NCI-H2029 treated with DMSO at 0.1 percent for 48 hours (cell line): ENCODE data around the gene NDE1.
"Not testable (repeated sequence)": the region's sequence is repeated elsewhere in the genome, so short reads cannot be mapped to it uniquely, and the experiment has no call there.

Experiments
- DNase-seq: peaks from one replicate; lab custom pipeline; 2025; lab: John Stamatoyannopoulos, UW

Gene NDE1

GRCh38 chr16:15650019-15650697 is at the start of gene NDE1:
TSS of gene NDE1 (plus strand) at chr16:15650245. CDS start at chr16:15664779, 14,534 bp downstream.
- no peak for DNase-seq

GRCh38 chr16:15601212-15601879 is 48.7 kb upstream of the NDE1 start:
- DNase-seq: no peak

- DNase-seq: no peak
Observed at GRCh38 chr16:15602285-15603044, 47.6 kb upstream of the NDE1 start.

- DNase-seq: no peak
Observed at GRCh38 chr16:15604460-15605440, 45.3 kb upstream of the NDE1 start.

GRCh38 chr16:15605839-15606517 is 44.1 kb upstream of the NDE1 start:
- DNase-seq: no peak

GRCh38 chr16:15606518-15607220 is 43.4 kb upstream of the NDE1 start:
- no peak for DNase-seq

- not testable (repeated sequence) for DNase-seq
Observed at GRCh38 chr16:15607221-15607699, 42.8 kb upstream of the NDE1 start.

- no peak for DNase-seq
Observed at GRCh38 chr16:15607700-15608396, 42.2 kb upstream of the NDE1 start.

- no peak for DNase-seq
Observed at GRCh38 chr16:15608398-15609285, 41.4 kb upstream of the NDE1 start.

- DNase-seq: no peak
Observed at GRCh38 chr16:15609286-15609649, 40.8 kb upstream of the NDE1 start.

GRCh38 chr16:15610369-15610871 is 39.6 kb upstream of the NDE1 start:
- DNase-seq: no peak

- no peak for DNase-seq
Observed at GRCh38 chr16:15611610-15612009, 38.4 kb upstream of the NDE1 start.

GRCh38 chr16:15613676-15614075 is 36.4 kb upstream of the NDE1 start:
- DNase-seq: no peak

- no peak for DNase-seq
Observed at GRCh38 chr16:15616012-15616411, 34.0 kb upstream of the NDE1 start.

- no peak for DNase-seq
Observed at GRCh38 chr16:15616475-15617165, 33.4 kb upstream of the NDE1 start.

- no peak for DNase-seq
Observed at GRCh38 chr16:15617901-15618300, 32.1 kb upstream of the NDE1 start.

- no peak for DNase-seq
Observed at GRCh38 chr16:15618392-15618791, 31.7 kb upstream of the NDE1 start.

GRCh38 chr16:15620611-15621195 is 29.3 kb upstream of the NDE1 start:
- DNase-seq: no peak
